ENCODE measurements around the gene GNG2. TPM values are rescaled to one million over a fixed set of nuclear protein-coding genes. Genes with fewer than 3 reads are reported as not detected.

GNG2 gene
- total and polyA plus RNA-seq, 10 of the 15 experiments (the other 5 are each of a cell fraction or from before 2014, with no cell fraction given) = 31.6 to 114 (median 66.4) TPM

GRCh38 chr14:51847489-51847796, 13.0 kb upstream of the GNG2 start (continued):
- TF ChIP-seq KDM1A (IDR thresholded peaks at IDR 0.05; ENCODE audit: borderline replicate concordance) (no peak), EP300 (IDR thresholded peaks at IDR 0.05; ENCODE audit: borderline replicate concordance in 1 of 2, control insufficient read depth in 1 of 2, low read depth in 2 of 2, low read length in 2 of 2) (peak; percentile 24 to 72; a peak in 1 of 4 replicates), SUPT20H (IDR thresholded peaks at IDR 0.05; ENCODE audit: borderline replicate concordance, control insufficient read depth, low read depth, low read length) (no peak)

- H3K4me1 ChIP-seq (ENCODE audit: control insufficient read depth, insufficient read depth, low read length) = peaks cover 54% of the 10 kb centered on the region
- H3K9ac ChIP-seq (ENCODE audit: control insufficient read depth, insufficient read depth, low read length) = no peak overlapping the region
- no peak for DNase-seq (ENCODE audit: low read depth, low spot score)
- in situ Hi-C loops (cut with MboI) (no loop called here), intact Hi-C loops (cut with micrococcal nuclease; ENCODE audit: unreplicated experiment) (loop anchor here (5.0 kb wide), 1 partner anchor 34 kb away; no protein-coding TSS in a partner anchor)
- CTCF ChIA-PET = interaction anchor here (1.0 to 3.2 kb wide), 3 partner anchors 13 to 145 kb away, joined by 3 to 23 read pairs (median 3); partner anchors contain the start of gene GNG2
- TF ChIP-seq JUNB (IDR thresholded peaks at IDR 0.05) (peak; percentile 60), RUNX3 (IDR thresholded peaks at IDR 0.05; ENCODE audit: low read length) (peak; percentile 46), EP300 (IDR thresholded peaks at IDR 0.05; ENCODE audit: borderline replicate concordance in 1 of 2, control insufficient read depth in 1 of 2, low read depth in 2 of 2, low read length in 2 of 2) (0 out of 4 replicates have a peak, but pooled peaks of 1 of the 2 experiments have one; percentile 10), RBBP5 (conservative IDR thresholded peaks at IDR 0.05) (no peak), EGR1 (IDR thresholded peaks at IDR 0.05; ENCODE audit: borderline replicate concordance in 1 of 2, low read depth in 2 of 2, low read length in 2 of 2) (peak in 1 of 2 experiments; percentile 11; a peak in 1 of 3 replicates), BHLHE40 (IDR thresholded peaks at IDR 0.05; ENCODE audit: borderline replicate concordance in 1 of 2, low read depth in 2 of 2, low read length in 1 of 2) (no peak), ATF7 (IDR thresholded peaks at IDR 0.05; ENCODE audit: low read depth) (0 out of 2 replicates have a peak, but pooled peaks have one; percentile 11), MTA3 (IDR thresholded peaks at IDR 0.05; ENCODE audit: borderline replicate concordance, low read length) (no peak), CREM (IDR thresholded peaks at IDR 0.05; ENCODE audit: low read depth) (peak; percentile 49; the same call in 1 of the 2 replicates), EED (IDR thresholded peaks at IDR 0.05; ENCODE audit: low read depth) (peak; percentile 41; the same call in 1 of the 2 replicates), ZNF687 (IDR thresholded peaks at IDR 0.05) (0 out of 2 replicates have a peak, but pooled peaks have one; percentile 17), CREB1 (IDR thresholded peaks at IDR 0.05; ENCODE audit: low read depth) (peak; percentile 61)
- no peak overlapping the region; the same call in 1 of the 2 replicates for H3K4me3 ChIP-seq
- H3K27ac ChIP-seq (ENCODE audit: control insufficient read depth, insufficient read depth) = peak overlapping the region; percentile 97
- ATAC-seq = peak; percentile 3; the same call in 2 of the 3 replicates
- FAIRE-seq = no peak
- SMC1A ChIA-PET (ENCODE audit: uncharacterized antibody, unreplicated experiment) = interaction anchor here (1.3 to 10.4 kb wide), 4 partner anchors 16 to 105 kb away, joined by 3 to 194 read pairs (median 22); partner anchors contain the start of gene GNG2
- RAD21 ChIA-PET (ENCODE audit: unreplicated experiment) = interaction anchor here (2.2 to 3.3 kb wide), 7 partner anchors 13 to 131 kb away, joined by 7 to 59 read pairs (median 15); partner anchors contain the start of gene GNG2
- BruUV-seq (replicated peaks) = no TSS peak
- no peaks in the 10 kb centered on the region for H3K36me3 ChIP-seq (ENCODE audit: control insufficient read depth in 2 of 2, insufficient read depth in 2 of 2, low read length in 1 of 2)
- no peaks in the 10 kb centered on the region for H3K79me2 ChIP-seq (ENCODE audit: control insufficient read depth, insufficient read depth, low read length)
- H3K9me3 ChIP-seq (replicated peaks; ENCODE audit: control insufficient read depth, insufficient read depth, low read length) = peaks cover 7% of the 10 kb centered on the region
- POLR2A ChIA-PET = interaction anchor here (0.6 to 3.3 kb wide), 5 partner anchors 13 to 1832 kb away, joined by 3 to 41 read pairs (median 4); partner anchors contain the start of gene GNG2
- WGBS (ENCODE audit: insufficient coverage, insufficient replicate concordance, low lambda C conversion rate, missing lambda C conversion rate) = 7% methylated on average over 4 of the region's 4 CpGs
- no peaks in the 10 kb centered on the region for H3K27me3 ChIP-seq (replicated peaks in 1 of 2; ENCODE audit: control insufficient read depth in 2 of 2, insufficient read depth in 2 of 2, low read length in 1 of 2)
- peak overlapping the region; percentile 71 for H2AFZ ChIP-seq (ENCODE audit: control insufficient read depth, low read depth, low read length)
- peak overlapping the region; percentile 87 for H3K4me2 ChIP-seq (ENCODE audit: control insufficient read depth, insufficient read depth)
- no peaks in the 10 kb centered on the region for H4K20me1 ChIP-seq (ENCODE audit: control insufficient read depth, insufficient read depth)
Observed at GRCh38 chr14:51848120-51848519, 12.3 kb upstream of the GNG2 start.
